Astrocyte of the cerebellum (primary cell): ENCODE data around the gene OGFRL1.

Source experiments
- DNase-seq: peaks from one replicate; pipeline ENCODE4 v3.0.0-alpha.2; 2011; ENCODE audit warnings: low read depth
- H3K4me3 ChIP-seq: 2 replicates; pipeline ENCODE4 v1.5.1; 2011; ENCODE audit warnings: mild to moderate bottlenecking, low read depth, low read length, moderate library complexity
- in situ Hi-C: cut with HindIII; loops from 2 replicates; pipeline ENCODE4 v1.10.0; 2017; ENCODE audit warnings: low sequenced_read_pairs
- TF ChIP-seq, protein P1 (sequence below): IDR thresholded peaks from 2 replicates; pipeline ENCODE4 v1.5.1; 2012; ENCODE audit warnings: low read length, low read depth, moderate library complexity, mild to moderate bottlenecking; ENCODE audit errors: missing control alignments

OGFRL1 gene

DNA sequence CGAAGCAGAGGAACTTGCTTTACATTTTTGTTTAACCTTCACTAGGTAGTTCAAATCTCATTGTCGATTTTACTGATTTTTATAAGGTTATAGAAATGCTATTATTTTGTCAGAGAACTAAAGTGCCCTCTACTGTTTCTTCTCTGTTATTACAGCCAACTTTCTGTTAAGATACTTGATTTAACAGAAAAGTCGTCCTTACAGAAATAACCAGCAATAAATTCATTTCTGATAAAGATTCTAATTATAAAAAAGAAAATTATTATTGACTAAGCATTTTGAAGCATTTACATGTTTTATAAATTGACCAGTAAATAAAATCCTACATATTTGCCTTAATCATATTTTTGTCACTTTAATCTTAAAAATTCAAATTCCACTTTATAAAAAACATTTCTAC lies 60.8 kb downstream of the OGFRL1 start:
- TF ChIP-seq, protein P1, sequence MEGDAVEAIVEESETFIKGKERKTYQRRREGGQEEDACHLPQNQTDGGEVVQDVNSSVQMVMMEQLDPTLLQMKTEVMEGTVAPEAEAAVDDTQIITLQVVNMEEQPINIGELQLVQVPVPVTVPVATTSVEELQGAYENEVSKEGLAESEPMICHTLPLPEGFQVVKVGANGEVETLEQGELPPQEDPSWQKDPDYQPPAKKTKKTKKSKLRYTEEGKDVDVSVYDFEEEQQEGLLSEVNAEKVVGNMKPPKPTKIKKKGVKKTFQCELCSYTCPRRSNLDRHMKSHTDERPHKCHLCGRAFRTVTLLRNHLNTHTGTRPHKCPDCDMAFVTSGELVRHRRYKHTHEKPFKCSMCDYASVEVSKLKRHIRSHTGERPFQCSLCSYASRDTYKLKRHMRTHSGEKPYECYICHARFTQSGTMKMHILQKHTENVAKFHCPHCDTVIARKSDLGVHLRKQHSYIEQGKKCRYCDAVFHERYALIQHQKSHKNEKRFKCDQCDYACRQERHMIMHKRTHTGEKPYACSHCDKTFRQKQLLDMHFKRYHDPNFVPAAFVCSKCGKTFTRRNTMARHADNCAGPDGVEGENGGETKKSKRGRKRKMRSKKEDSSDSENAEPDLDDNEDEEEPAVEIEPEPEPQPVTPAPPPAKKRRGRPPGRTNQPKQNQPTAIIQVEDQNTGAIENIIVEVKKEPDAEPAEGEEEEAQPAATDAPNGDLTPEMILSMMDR: peak; percentile 25
- in situ Hi-C loops: no loop called here
- peak; percentile 39 for DNase-seq
- no peak overlapping the region for H3K4me3 ChIP-seq

DNA sequence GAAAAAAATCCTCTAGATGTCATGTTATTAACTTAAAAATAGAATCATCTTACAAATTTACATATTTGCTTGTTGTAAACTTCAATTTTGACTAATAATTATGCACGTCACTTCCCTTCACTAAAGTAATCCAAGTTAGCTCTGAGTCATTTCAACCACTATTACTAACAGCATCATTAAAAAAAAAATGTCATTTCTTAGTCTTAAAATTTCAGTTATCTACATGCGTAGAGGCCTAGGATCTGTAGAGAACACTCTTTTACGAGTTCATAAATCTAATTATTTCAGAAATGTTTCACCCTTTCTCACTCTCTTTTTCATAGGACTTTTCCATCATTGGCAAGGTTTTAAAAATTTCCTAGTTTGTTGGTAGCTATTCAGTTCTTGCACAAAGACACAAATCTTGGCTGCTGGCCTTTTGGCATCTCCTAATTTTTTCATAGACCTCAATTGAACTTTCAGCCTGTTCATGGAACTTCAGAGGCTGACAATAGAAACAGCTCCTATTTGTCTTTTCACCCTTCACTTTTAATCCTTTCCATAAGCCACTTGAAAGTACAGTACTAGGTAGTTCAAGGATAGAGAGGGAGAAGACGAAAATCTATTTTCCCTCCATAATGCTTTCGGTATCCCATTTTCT lies 61.5 kb downstream of the OGFRL1 start:
- in situ Hi-C loops: loop anchor here (25.0 kb wide), 1 partner anchor 737 kb away; no protein-coding TSS in a partner anchor
- DNase-seq: peak; percentile 54
- no peak overlapping the region for H3K4me3 ChIP-seq
- TF ChIP-seq, protein P1: no peak

DNA sequence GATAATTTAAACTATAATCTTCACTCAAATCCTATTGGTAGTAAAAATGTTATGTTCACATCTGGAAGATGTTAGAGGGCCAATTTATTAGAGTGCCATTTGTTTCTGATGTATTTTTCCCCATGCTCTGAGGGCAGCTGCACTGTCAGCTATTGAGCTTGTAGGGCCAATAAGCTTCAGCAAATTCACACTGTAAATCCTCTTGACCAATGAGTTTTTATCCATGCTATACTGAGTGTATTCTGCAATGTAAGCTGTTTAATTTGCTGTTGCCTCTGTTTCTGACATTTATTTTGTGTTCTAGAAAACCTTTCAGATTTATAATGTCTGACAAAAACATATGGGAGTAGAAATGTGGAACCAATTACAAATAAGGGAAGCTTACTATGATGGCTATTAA lies 62.6 kb downstream of the OGFRL1 start:
- no peak overlapping the region for H3K4me3 ChIP-seq
- TF ChIP-seq, protein P1: no peak
- in situ Hi-C loops: loop anchor here (25.0 kb wide), 1 partner anchor 736 kb away; no protein-coding TSS in a partner anchor
- no peak for DNase-seq
